Cardiac muscle cell (in vitro differentiated cells and primary cell): ENCODE results near the gene CADM1. TPM values are rescaled to one million over a fixed set of nuclear protein-coding genes. Genes with fewer than 3 reads are reported as not detected.

Source experiments
- DNase-seq, 2 donors: peaks; one replicate each; pipeline versions ENCODE4 v3.0.0 to v3.0.0-alpha.2; 2010 to 2017; ENCODE audit warnings: low read depth in 1 of 2, low spot score in 1 of 2
- H3K27ac ChIP-seq: fragments of 200-600 bp; sonication (generic); 2 replicates; pipeline ENCODE4 v1.5.1; 2016
- H3K27me3 ChIP-seq: fragments of 200-600 bp; sonication (generic); 2 replicates; pipeline ENCODE4 v1.6.0; 2016; ENCODE audit warnings: control low read depth
- H3K36me3 ChIP-seq: fragments of 200-600 bp; sonication (generic); 2 replicates; pipeline ENCODE4 v1.5.1; 2016; ENCODE audit warnings: control low read depth
- H3K4me1 ChIP-seq: fragments of 200-600 bp; sonication (generic); 2 replicates; pipeline ENCODE4 v1.8.1; 2017; ENCODE audit warnings: low read depth, mild to moderate bottlenecking, mixed run types
- H3K4me3 ChIP-seq: fragments of 200-600 bp; sonication (generic); 2 replicates; pipeline ENCODE4 v1.5.1; 2016; ENCODE audit warnings: mild to moderate bottlenecking
- H3K9me3 ChIP-seq: fragments of 200-600 bp; sonication (generic); 2 replicates; pipeline ENCODE4 v1.5.1; 2017; ENCODE audit warnings: low read depth, mild to moderate bottlenecking, control low read depth
- polyA plus RNA-seq: library from polyadenylated mRNA; unstranded; fragments of >200 nt; fragmentation: Nextera tagmentation; extraction: Ambion mirVana; gene quantifications from 2 replicates; pipeline ENCODE4 v1.2.1, GENCODE V29; 2016
- total RNA-seq: library from RNA; depleted of rRNA; stranded (reverse); fragments of >200 nt; gene quantifications from 2 replicates; pipeline ENCODE4 v1.2.3, GENCODE V29; 2016
- TF ChIP-seq, protein P1 (sequence below): IDR thresholded peaks from 2 replicates; pipeline ENCODE4 v1.5.1; 2012; ENCODE audit warnings: low read depth, mild to moderate bottlenecking, low read length

Gene CADM1
- total and polyA plus RNA-seq, 2 experiments from 2014 or later: 113 to 149 TPM

DNA sequence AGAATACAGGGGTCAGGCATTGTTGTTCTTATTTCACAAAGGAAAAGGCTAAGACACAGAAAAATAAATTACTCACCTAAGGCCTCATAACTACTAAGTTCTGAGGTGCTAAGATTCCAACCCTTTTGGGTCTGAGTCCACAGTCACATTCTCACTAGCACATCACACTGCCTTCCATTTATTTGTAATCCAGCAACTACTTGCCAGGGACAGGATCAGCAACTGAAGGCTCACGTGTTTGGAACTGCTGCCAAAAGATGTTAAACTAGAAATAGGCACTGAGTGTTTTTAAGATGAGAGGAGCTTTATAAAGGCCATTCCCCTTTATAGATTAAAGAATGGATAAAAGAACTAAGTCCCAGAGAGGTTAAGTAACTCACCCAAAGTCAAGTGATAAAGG lies 58.0 kb downstream of the CADM1 start:
- H3K9me3 ChIP-seq: no peaks in the 10 kb centered on the region
- H3K36me3 ChIP-seq: peaks cover 3% of the 10 kb centered on the region
- H3K4me1 ChIP-seq: no peaks in the 10 kb centered on the region
- no peaks in the 10 kb centered on the region for H3K27me3 ChIP-seq
- DNase-seq: no peak
- H3K4me3 ChIP-seq: no peak overlapping the region
- TF ChIP-seq, protein P1, sequence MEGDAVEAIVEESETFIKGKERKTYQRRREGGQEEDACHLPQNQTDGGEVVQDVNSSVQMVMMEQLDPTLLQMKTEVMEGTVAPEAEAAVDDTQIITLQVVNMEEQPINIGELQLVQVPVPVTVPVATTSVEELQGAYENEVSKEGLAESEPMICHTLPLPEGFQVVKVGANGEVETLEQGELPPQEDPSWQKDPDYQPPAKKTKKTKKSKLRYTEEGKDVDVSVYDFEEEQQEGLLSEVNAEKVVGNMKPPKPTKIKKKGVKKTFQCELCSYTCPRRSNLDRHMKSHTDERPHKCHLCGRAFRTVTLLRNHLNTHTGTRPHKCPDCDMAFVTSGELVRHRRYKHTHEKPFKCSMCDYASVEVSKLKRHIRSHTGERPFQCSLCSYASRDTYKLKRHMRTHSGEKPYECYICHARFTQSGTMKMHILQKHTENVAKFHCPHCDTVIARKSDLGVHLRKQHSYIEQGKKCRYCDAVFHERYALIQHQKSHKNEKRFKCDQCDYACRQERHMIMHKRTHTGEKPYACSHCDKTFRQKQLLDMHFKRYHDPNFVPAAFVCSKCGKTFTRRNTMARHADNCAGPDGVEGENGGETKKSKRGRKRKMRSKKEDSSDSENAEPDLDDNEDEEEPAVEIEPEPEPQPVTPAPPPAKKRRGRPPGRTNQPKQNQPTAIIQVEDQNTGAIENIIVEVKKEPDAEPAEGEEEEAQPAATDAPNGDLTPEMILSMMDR: no peak
- no peak overlapping the region for H3K27ac ChIP-seq

DNA sequence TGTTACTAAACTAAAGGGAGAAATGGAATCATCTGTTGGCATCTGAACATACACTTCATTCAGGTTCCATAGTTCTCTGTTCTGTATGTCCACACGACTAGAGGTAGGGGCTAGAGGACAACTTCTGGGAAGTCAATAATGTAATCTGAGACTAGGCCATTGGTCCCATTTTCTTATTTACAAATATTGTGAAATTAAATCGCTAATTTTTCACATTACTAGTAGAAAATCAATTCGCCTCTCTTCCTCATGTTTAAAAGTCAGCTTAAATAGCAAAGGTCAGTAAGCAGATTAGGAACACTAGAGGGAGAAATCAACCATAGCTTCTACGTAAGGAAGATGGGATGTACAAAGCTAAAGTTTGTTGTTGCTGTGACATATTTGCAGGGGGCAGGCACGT lies 59.7 kb downstream of the CADM1 start:
- DNase-seq: no peak
- no peak overlapping the region for H3K27ac ChIP-seq
- peaks cover 3% of the 10 kb centered on the region for H3K36me3 ChIP-seq
- no peaks in the 10 kb centered on the region for H3K27me3 ChIP-seq
- H3K4me3 ChIP-seq: no peak overlapping the region
- TF ChIP-seq, protein P1: no peak
- peaks cover 2% of the 10 kb centered on the region for H3K4me1 ChIP-seq
- no peaks in the 10 kb centered on the region for H3K9me3 ChIP-seq

DNA sequence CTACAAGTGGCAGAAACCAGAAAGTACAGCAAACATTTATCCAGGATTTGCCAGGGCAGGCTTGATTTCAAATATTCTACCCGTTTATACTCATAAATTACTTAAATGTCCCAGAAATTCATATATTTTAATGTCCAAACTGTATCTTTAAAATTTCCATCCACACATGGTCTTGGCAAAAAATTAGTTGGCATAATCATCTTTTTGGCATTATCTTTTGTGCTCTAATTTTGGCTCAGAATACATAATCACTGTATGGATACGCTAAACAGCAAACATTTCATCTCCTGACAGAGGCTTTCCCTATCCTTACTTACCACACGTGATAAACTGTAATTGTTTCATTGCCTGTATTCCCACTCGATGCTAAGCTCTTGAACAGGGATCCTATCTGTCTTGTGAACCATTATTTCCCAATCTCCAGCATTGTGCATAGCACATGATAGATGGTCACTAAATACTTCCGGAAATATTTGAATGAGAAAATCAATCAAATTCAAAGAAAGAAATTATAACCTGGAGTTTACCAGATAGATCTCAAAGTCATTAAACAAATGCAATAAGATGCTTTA lies 64.2 kb downstream of the CADM1 start:
- no peak overlapping the region for H3K4me3 ChIP-seq
- TF ChIP-seq, protein P1: no peak
- no peak overlapping the region for H3K27ac ChIP-seq
- H3K36me3 ChIP-seq: no peaks in the 10 kb centered on the region
- DNase-seq: no peak
- no peaks in the 10 kb centered on the region for H3K9me3 ChIP-seq
- no peaks in the 10 kb centered on the region for H3K27me3 ChIP-seq
- H3K4me1 ChIP-seq: peaks cover 7% of the 10 kb centered on the region

DNA sequence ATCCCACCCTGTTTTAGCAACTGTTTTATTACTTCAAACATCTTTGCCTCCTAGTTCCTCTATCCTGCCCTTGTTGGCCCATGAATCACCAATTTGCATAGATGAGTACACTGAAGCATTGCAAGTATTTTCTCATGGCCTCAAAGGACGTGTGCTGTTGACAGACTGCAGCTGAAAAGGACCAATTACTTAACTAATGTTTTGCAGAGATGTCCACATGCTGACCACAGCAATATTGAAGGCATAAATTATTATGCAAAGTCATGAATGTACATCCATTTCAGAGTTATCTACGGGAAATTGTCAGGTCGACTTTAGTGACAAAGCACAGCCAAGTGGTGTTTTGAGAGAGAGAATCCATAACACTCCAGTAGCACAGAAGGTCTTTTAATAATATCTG lies 64.8 kb downstream of the CADM1 start:
- Histone ChIP-seq H3K4me1 (peaks cover 7% of the 10 kb centered on the region), H3K27me3 (no peaks in the 10 kb centered on the region), H3K36me3 (no peaks in the 10 kb centered on the region), H3K4me3 (no peak overlapping the region), H3K27ac (no peak overlapping the region), H3K9me3 (no peaks in the 10 kb centered on the region)
- TF ChIP-seq, protein P1: no peak
- no peak for DNase-seq

DNA sequence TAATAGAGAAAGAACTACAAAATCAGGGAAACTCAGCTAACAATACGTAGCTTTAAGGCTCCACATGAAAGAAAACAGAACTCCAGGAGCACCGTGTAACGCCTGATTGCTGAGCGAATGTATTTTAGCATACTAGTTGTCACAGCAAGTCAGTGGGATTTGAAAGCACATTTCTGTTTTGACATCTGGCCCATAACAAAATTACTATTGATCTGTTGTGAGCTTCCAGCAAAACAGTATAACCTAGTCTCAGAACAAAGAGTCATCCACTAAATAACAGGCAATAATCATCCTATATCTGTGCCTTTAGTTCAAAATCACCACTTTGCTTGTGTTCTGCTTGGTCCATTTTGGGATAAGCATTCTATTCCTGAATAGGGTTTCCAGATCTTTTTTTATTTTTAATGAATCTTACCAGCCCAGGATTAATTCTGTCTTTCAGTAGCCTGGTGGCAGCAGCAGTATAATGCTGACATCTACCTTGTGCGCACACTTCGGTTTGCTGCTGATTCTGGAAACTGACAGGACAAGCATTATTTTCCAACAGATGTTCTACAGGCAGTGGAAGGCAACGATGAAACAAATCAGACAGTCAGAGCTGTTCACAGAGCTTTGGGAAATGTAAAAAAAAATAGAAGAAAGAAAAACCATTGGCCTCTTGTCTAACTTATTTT lies 66.2 kb downstream of the CADM1 start:
- Histone ChIP-seq H3K4me3 (no peak overlapping the region), H3K9me3 (no peaks in the 10 kb centered on the region), H3K36me3 (no peaks in the 10 kb centered on the region)

More for the DNA sequence above, 66.2 kb downstream of the CADM1 start:
- Histone ChIP-seq H3K27me3 (no peaks in the 10 kb centered on the region), H3K27ac (no peak overlapping the region), H3K4me1 (peaks cover 7% of the 10 kb centered on the region)
- TF ChIP-seq, protein P1: no peak
- DNase-seq: no peak
